ENCODE measurements around the gene CYP26B1.

DNA sequence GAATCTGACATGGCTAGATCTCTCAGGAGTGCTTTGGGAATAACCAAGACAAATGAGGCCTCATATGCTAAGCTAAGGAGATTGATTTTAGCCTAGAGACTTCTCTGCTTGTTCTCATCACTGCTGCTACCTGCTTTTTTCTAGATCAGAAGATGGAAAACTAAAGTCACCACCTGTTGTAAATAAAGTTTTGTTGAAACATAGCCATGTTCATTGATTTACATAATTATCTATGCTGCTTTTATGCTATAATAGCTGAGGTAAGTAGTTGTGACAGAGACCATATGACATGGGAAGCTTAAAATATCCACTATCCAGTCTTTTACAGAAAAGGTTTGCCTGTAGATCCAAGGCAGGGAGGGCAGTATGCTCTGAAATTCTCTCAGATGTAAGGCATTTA is 46.1 kb upstream of the CYP26B1 start:
- TF ChIP-seq EZH2 (IDR thresholded peaks at IDR 0.05), result no peak
- TF ChIP-seq POLR2AphosphoS5 (IDR thresholded peaks at IDR 0.05; ENCODE audit: borderline replicate concordance, low read depth, low read length), result no peak

Data from SK-N-MC (cell line).